HG02973 (cell line): ENCODE data around the gene S100PBP.
"Not testable (repeated sequence)": the region's sequence is repeated elsewhere in the genome, so short reads cannot be mapped to it uniquely, and the experiment has no call there.

Source experiments
- ATAC-seq: cut with Tn5 transposase; IDR thresholded peaks from one replicate; pipeline ENCODE4 v1.9.1; 2021; ENCODE audit warnings: moderate library complexity; ENCODE audit not compliant: unreplicated experiment

Gene S100PBP

GRCh38 chr1:32784817-32785216, 32.6 kb upstream of the S100PBP start:
- ATAC-seq = no peak

GRCh38 chr1:32786856-32787255, 30.6 kb upstream of the S100PBP start:
- ATAC-seq = no peak

- ATAC-seq = not testable (repeated sequence)
Observed at GRCh38 chr1:32789356-32789755, 28.1 kb upstream of the S100PBP start.

- ATAC-seq = no peak
Observed at GRCh38 chr1:32791881-32792280, 25.6 kb upstream of the S100PBP start.

GRCh38 chr1:32795763-32796162, 21.7 kb upstream of the S100PBP start:
- not testable (repeated sequence) for ATAC-seq

- no peak for ATAC-seq
Observed at GRCh38 chr1:32797456-32797855, 20.0 kb upstream of the S100PBP start.

GRCh38 chr1:32798191-32798590, 19.3 kb upstream of the S100PBP start:
- ATAC-seq = no peak

- no peak for ATAC-seq
Observed at GRCh38 chr1:32798679-32799416, 18.6 kb upstream of the S100PBP start.

GRCh38 chr1:32801096-32801715, 16.2 kb upstream of the S100PBP start:
- ATAC-seq = no peak

GRCh38 chr1:32804460-32804859, 13.0 kb upstream of the S100PBP start:
- not testable (repeated sequence) for ATAC-seq

GRCh38 chr1:32806290-32806689, 11.2 kb upstream of the S100PBP start:
- no peak for ATAC-seq

- ATAC-seq = no peak
Observed at GRCh38 chr1:32806910-32807523, 10.4 kb upstream of the S100PBP start.

GRCh38 chr1:32808580-32808979, 8.9 kb upstream of the S100PBP start:
- ATAC-seq = no peak

GRCh38 chr1:32810358-32810757, 7.1 kb upstream of the S100PBP start:
- no peak for ATAC-seq

GRCh38 chr1:32811265-32811664, 6.2 kb upstream of the S100PBP start:
- no peak for ATAC-seq

- no peak for ATAC-seq
Observed at GRCh38 chr1:32811917-32812316, 5.5 kb upstream of the S100PBP start.

- no peak for ATAC-seq
Observed at GRCh38 chr1:32813941-32814739, 3.3 kb upstream of the S100PBP start.

- no peak for ATAC-seq
Observed at GRCh38 chr1:32816676-32817158, 736 bp upstream of the S100PBP start.

- ATAC-seq = peak; percentile 13
Observed at GRCh38 chr1:32817815-32818786, 648 bp downstream of the S100PBP start.
